HEK293 (cell line): ENCODE measurements around the gene SUMO3.

Source experiments
- CTCF ChIA-PET: fragments of 350-600 bp; formaldehyde crosslinking; extraction: SDS; loops from one replicate; lab custom pipeline; 2021; ENCODE audit warnings: antibody characterized with exemption; lab: Yijun Ruan, JAX
- POLR2A ChIA-PET: fragments of 300-600 bp; formaldehyde crosslinking; extraction: SDS; loops from one replicate; lab custom pipeline; 2020; ENCODE audit warnings: antibody characterized with exemption, inconsistent platforms; lab: Yijun Ruan, JAX
- H3K27ac ChIP-seq: fragments of 200-500 bp; sonication (Bioruptor generic); 2 replicates; pipeline ENCODE4 v1.5.1; 2014; ENCODE audit warnings: low read depth, low read length, control low read depth, inconsistent platforms; ENCODE audit errors: extremely low read depth
- H3K36me3 ChIP-seq, 2 experiments: fragments of 200-500 bp in 1 of 2; sonication (Bioruptor generic) in 1 of 2; 1 replicate in 1 of 2; 2 replicates in 1 of 2; pipeline ENCODE4 v1.5.1; 2014 to 2017; ENCODE audit warnings: inconsistent platforms in 2 of 2, low read length in 2 of 2; ENCODE audit not compliant: control insufficient read depth in 2 of 2, insufficient read depth in 1 of 2
- H3K4me1 ChIP-seq: fragments of 200-500 bp; sonication (Bioruptor generic); 2 replicates; pipeline ENCODE4 v1.5.1; 2014; ENCODE audit warnings: mild to moderate bottlenecking, low read length, inconsistent platforms; ENCODE audit not compliant: control insufficient read depth, insufficient read depth
- H3K4me3 ChIP-seq: 2 replicates; pipeline ENCODE4 v1.5.1; 2011; ENCODE audit warnings: low read depth, mild to moderate bottlenecking, control low read depth, low read length, moderate library complexity
- H3K9me3 ChIP-seq: fragments of 200-500 bp; sonication (Bioruptor generic); 2 replicates; pipeline ENCODE4 v1.5.1; 2014; ENCODE audit warnings: low read depth, low read length, inconsistent platforms; ENCODE audit not compliant: control insufficient read depth, insufficient read depth
- CTCF ChIP-seq: fragments of 450-650 bp; formaldehyde crosslinking; IDR thresholded peaks from 2 replicates; pipeline ENCODE4 v1.5.1; 2016; ENCODE audit warnings: missing biosample characterization, missing genetic modification characterization
- GLI4 ChIP-seq: fragments of 450-650 bp; formaldehyde crosslinking; IDR thresholded peaks from 2 replicates; pipeline ENCODE4 v1.5.1; 2016; ENCODE audit warnings: missing biosample characterization, missing genetic modification characterization
- KLF1 ChIP-seq: fragments of 450-650 bp; formaldehyde crosslinking; IDR thresholded peaks from 2 replicates; pipeline ENCODE4 v1.5.1; 2016; ENCODE audit warnings: missing biosample characterization, missing genetic modification characterization
- KLF9 ChIP-seq: fragments of 450-650 bp; formaldehyde crosslinking; IDR thresholded peaks from 2 replicates; pipeline ENCODE4 v1.5.1; 2016; ENCODE audit warnings: missing biosample characterization, missing genetic modification characterization, low read depth
- TCF7L2 ChIP-seq: IDR thresholded peaks from 2 replicates; pipeline ENCODE4 v1.6.1; 2011; ENCODE audit warnings: low read depth, mild to moderate bottlenecking, inconsistent platforms, low read length, moderate library complexity, borderline replicate concordance
- WT1 ChIP-seq: fragments of 450-650 bp; formaldehyde crosslinking; IDR thresholded peaks from 2 replicates; pipeline ENCODE4 v1.5.1; 2016; ENCODE audit warnings: missing biosample characterization, missing genetic modification characterization
- ZBTB10 ChIP-seq: fragments of 450-650 bp; formaldehyde crosslinking; IDR thresholded peaks from 2 replicates; pipeline ENCODE4 v1.5.1; 2016; ENCODE audit warnings: missing biosample characterization, missing genetic modification characterization
- ZBTB20 ChIP-seq: fragments of 450-650 bp; formaldehyde crosslinking; IDR thresholded peaks from 2 replicates; pipeline ENCODE4 v1.5.1; 2016; ENCODE audit warnings: missing biosample characterization, missing genetic modification characterization
- ZBTB44 ChIP-seq: fragments of 450-650 bp; IDR thresholded peaks from 2 replicates; pipeline ENCODE4 v1.5.1; 2018; ENCODE audit warnings: missing biosample characterization, mild to moderate bottlenecking, missing genetic modification characterization
- ZFHX2 ChIP-seq: fragments of 450-650 bp; formaldehyde crosslinking; conservative IDR thresholded peaks from 2 replicates; pipeline ENCODE4 v1.5.1; 2016; ENCODE audit warnings: missing biosample characterization, missing genetic modification characterization
- ZNF114 ChIP-seq: fragments of 450-650 bp; formaldehyde crosslinking; IDR thresholded peaks from 2 replicates; pipeline ENCODE4 v1.5.0; 2017; ENCODE audit warnings: missing biosample characterization, missing genetic modification characterization
- ZNF155 ChIP-seq: fragments of 450-650 bp; formaldehyde crosslinking; IDR thresholded peaks from 2 replicates; pipeline ENCODE4 v1.5.1; 2016; ENCODE audit warnings: missing biosample characterization, missing genetic modification characterization
- ZNF157 ChIP-seq: fragments of 450-650 bp; formaldehyde crosslinking; IDR thresholded peaks from 2 replicates; pipeline ENCODE4 v1.5.1; 2016; ENCODE audit warnings: missing biosample characterization, missing genetic modification characterization
- ZNF16 ChIP-seq: fragments of 450-650 bp; formaldehyde crosslinking; IDR thresholded peaks from 2 replicates; pipeline ENCODE4 v1.5.1; 2016; ENCODE audit warnings: low read depth, missing biosample characterization, missing genetic modification characterization
- ZNF211 ChIP-seq: fragments of 450-650 bp; formaldehyde crosslinking; IDR thresholded peaks from 2 replicates; pipeline ENCODE4 v1.5.1; 2016; ENCODE audit warnings: low read depth, missing biosample characterization, missing genetic modification characterization
- ZNF223 ChIP-seq: fragments of 450-650 bp; formaldehyde crosslinking; IDR thresholded peaks from 2 replicates; pipeline ENCODE4 v1.5.1; 2016; ENCODE audit warnings: missing biosample characterization, missing genetic modification characterization
- ZNF311 ChIP-seq: fragments of 450-650 bp; formaldehyde crosslinking; IDR thresholded peaks from 2 replicates; pipeline ENCODE4 v1.5.1; 2017; ENCODE audit warnings: missing biosample characterization, missing genetic modification characterization, borderline replicate concordance
- ZNF335 ChIP-seq: fragments of 450-650 bp; formaldehyde crosslinking; conservative IDR thresholded peaks from 2 replicates; pipeline ENCODE4 v1.5.1; 2016; ENCODE audit warnings: missing biosample characterization, missing genetic modification characterization
- ZNF404 ChIP-seq: fragments of 450-650 bp; formaldehyde crosslinking; IDR thresholded peaks from 2 replicates; pipeline ENCODE4 v1.5.1; 2017; ENCODE audit warnings: missing biosample characterization, missing genetic modification characterization
- ZNF416 ChIP-seq: fragments of 450-650 bp; formaldehyde crosslinking; IDR thresholded peaks from 2 replicates; pipeline ENCODE4 v1.5.1; 2016; ENCODE audit warnings: missing biosample characterization, missing genetic modification characterization
- ZNF423 ChIP-seq: fragments of 450-650 bp; formaldehyde crosslinking; IDR thresholded peaks from 2 replicates; pipeline ENCODE4 v1.5.1; 2016; ENCODE audit warnings: missing biosample characterization, missing genetic modification characterization
- ZNF473 ChIP-seq: fragments of 450-650 bp; formaldehyde crosslinking; IDR thresholded peaks from 2 replicates; pipeline ENCODE4 v1.5.1; 2017; ENCODE audit warnings: missing biosample characterization, missing genetic modification characterization
- ZNF610 ChIP-seq: fragments of 450-650 bp; formaldehyde crosslinking; IDR thresholded peaks from 2 replicates; pipeline ENCODE4 v1.5.1; 2016; ENCODE audit warnings: missing biosample characterization, missing genetic modification characterization, borderline replicate concordance
- ZNF629 ChIP-seq: fragments of 450-650 bp; formaldehyde crosslinking; IDR thresholded peaks from 2 replicates; pipeline ENCODE4 v1.5.1; 2017; ENCODE audit warnings: missing biosample characterization, missing genetic modification characterization
- ZNF785 ChIP-seq: fragments of 450-650 bp; formaldehyde crosslinking; IDR thresholded peaks from 2 replicates; pipeline ENCODE4 v1.5.1; 2016; ENCODE audit warnings: missing biosample characterization, missing genetic modification characterization
- ZXDB ChIP-seq: fragments of 450-650 bp; formaldehyde crosslinking; IDR thresholded peaks from 2 replicates; pipeline ENCODE4 v1.5.1; 2016; ENCODE audit warnings: missing biosample characterization, missing genetic modification characterization
- TF ChIP-seq, protein P1 (sequence below): fragments of 450-650 bp; formaldehyde crosslinking; IDR thresholded peaks from 2 replicates; pipeline ENCODE4 v1.5.1; 2017; ENCODE audit warnings: missing biosample characterization, missing genetic modification characterization
- TF ChIP-seq, protein P2 (sequence below): fragments of 450-650 bp; formaldehyde crosslinking; IDR thresholded peaks from 2 replicates; pipeline ENCODE4 v1.5.1; 2016; ENCODE audit warnings: missing biosample characterization, missing genetic modification characterization

SUMO3 gene

GRCh38 chr21:44812640-44813039 lies 5.2 kb downstream of the SUMO3 start:
- Histone ChIP-seq H3K4me3 (no peak overlapping the region), H3K27ac (no peak overlapping the region), H3K9me3 (no peaks in the 10 kb centered on the region), H3K36me3 (peaks cover 9 to 48% of the 10 kb centered on the region in 2 experiments; a peak in 2 of 3 replicates), H3K4me1 (no peaks in the 10 kb centered on the region)
- ChIA-PET POLR2A (interaction anchor here (0.6 to 1.0 kb wide), 2 partner anchors 11 to 1409 kb away, joined by 3 to 4 read pairs; partner anchors contain the start of gene UBE2G2), CTCF (interaction anchor here (0.5 to 1.1 kb wide), 4 partner anchors 11 to 319 kb away, joined by 3 to 6 read pairs (median 4); partner anchors contain the start of gene UBE2G2)
- TF ChIP-seq KLF1 (tag by site-specific recombination) (no peak), ZNF157 (tag by site-specific recombination) (no peak), ZBTB44 (tag by site-specific recombination) (no peak), ZNF629 (no peak), ZNF114 (tag by site-specific recombination) (no peak), WT1 (tag by site-specific recombination) (no peak), TCF7L2 (no peak), ZNF423 (no peak), ZNF211 (tag by site-specific recombination) (no peak), ZNF16 (tag by site-specific recombination) (no peak), ZXDB (no peak), ZBTB10 (tag by site-specific recombination) (no peak), ZNF223 (tag by site-specific recombination) (no peak), ZNF155 (tag by site-specific recombination) (no peak)

- H3K9me3 ChIP-seq: no peaks in the 10 kb centered on the region
- H3K27ac ChIP-seq: no peak overlapping the region
- peaks cover 9 to 64% of the 10 kb centered on the region in 2 experiments; a peak in 2 of 3 replicates for H3K36me3 ChIP-seq
- H3K4me3 ChIP-seq: no peak overlapping the region
- ChIA-PET POLR2A (interaction anchor here (1.1 kb wide), 1 partner anchor 9 kb away, joined by 6 read pairs; the partner anchor contains the start of gene UBE2G2), CTCF (interaction anchor here (1.2 kb wide), 1 partner anchor 10 kb away, joined by 6 read pairs; no protein-coding TSS in a partner anchor)
- H3K4me1 ChIP-seq: no peaks in the 10 kb centered on the region
- no peak for TF ChIP-seq CTCF
- peak; percentile 99 for TF ChIP-seq KLF1 (tag by site-specific recombination)
- no peak for TF ChIP-seq GLI4 (tag by site-specific recombination)
- TF ChIP-seq ZNF404 (tag by site-specific recombination): no peak
- TF ChIP-seq, protein P1, sequence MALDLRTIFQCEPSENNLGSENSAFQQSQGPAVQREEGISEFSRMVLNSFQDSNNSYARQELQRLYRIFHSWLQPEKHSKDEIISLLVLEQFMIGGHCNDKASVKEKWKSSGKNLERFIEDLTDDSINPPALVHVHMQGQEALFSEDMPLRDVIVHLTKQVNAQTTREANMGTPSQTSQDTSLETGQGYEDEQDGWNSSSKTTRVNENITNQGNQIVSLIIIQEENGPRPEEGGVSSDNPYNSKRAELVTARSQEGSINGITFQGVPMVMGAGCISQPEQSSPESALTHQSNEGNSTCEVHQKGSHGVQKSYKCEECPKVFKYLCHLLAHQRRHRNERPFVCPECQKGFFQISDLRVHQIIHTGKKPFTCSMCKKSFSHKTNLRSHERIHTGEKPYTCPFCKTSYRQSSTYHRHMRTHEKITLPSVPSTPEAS (tag by site-specific recombination): peak; percentile 100
- TF ChIP-seq ZBTB20: no peak
- TF ChIP-seq ZNF416 (tag by site-specific recombination): no peak
- TF ChIP-seq, protein P2, sequence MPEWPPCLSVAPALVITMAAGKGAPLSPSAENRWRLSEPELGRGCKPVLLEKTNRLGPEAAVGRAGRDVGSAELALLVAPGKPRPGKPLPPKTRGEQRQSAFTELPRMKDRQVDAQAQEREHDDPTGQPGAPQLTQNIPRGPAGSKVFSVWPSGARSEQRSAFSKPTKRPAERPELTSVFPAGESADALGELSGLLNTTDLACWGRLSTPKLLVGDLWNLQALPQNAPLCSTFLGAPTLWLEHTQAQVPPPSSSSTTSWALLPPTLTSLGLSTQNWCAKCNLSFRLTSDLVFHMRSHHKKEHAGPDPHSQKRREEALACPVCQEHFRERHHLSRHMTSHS (tag by site-specific recombination): no peak
- no peak for TF ChIP-seq ZNF610
- TF ChIP-seq ZFHX2 (tag by site-specific recombination): peak; percentile 100
- TF ChIP-seq ZNF335 (tag by site-specific recombination): no peak
- TF ChIP-seq KLF9: peak; percentile 99
- no peak for TF ChIP-seq ZNF473 (tag by site-specific recombination)
- TF ChIP-seq ZNF785: no peak
- peak; percentile 46; the same call in 1 of the 2 replicates for TF ChIP-seq ZNF311 (tag by site-specific recombination)
Observed at GRCh38 chr21:44810779-44811178, 7.1 kb downstream of the SUMO3 start.
